HUES64 (cell line): ENCODE results near the gene AJM1.
"Not testable (repeated sequence)": the region's sequence is repeated elsewhere in the genome, so short reads cannot be mapped to it uniquely, and the experiment has no call there.

ENCODE experiments used
- H3K27ac ChIP-seq: 2 replicates; pipeline ENCODE4 v1.7.0; 2013; ENCODE audit warnings: low read depth, low read length, inconsistent platforms
- H3K27me3 ChIP-seq: 2 replicates; pipeline ENCODE4 v1.6.1; 2013; ENCODE audit warnings: mild to moderate bottlenecking, low read length; ENCODE audit not compliant: insufficient read depth
- H3K36me3 ChIP-seq: 2 replicates; pipeline ENCODE4 v1.6.1; 2013; ENCODE audit warnings: mild to moderate bottlenecking, low read length; ENCODE audit not compliant: insufficient read depth
- H3K4me1 ChIP-seq: 2 replicates; pipeline ENCODE4 v1.6.1; 2013; ENCODE audit warnings: mild to moderate bottlenecking, low read length, moderate library complexity; ENCODE audit not compliant: insufficient read depth
- H3K4me3 ChIP-seq: 2 replicates; pipeline ENCODE4 v1.5.1; 2013; ENCODE audit warnings: mild to moderate bottlenecking, low read length, moderate library complexity
- H3K9ac ChIP-seq: 2 replicates; pipeline ENCODE4 v1.6.1; 2013; ENCODE audit warnings: mild to moderate bottlenecking, low read depth, low read length
- H3K9me3 ChIP-seq: 2 replicates; pipeline ENCODE4 v1.6.1; 2013; ENCODE audit warnings: low read depth, low read length; ENCODE audit not compliant: insufficient read depth
- WGBS: fragments of 150-250, 120-280 bp; methylation state at CpG from one replicate; pipeline ENCODE4 v1.1.7; 2013; ENCODE audit warnings: missing lambda C conversion rate; 5-methylcytosine and 5-hydroxymethylcytosine counted together

The AJM1 gene

DNA sequence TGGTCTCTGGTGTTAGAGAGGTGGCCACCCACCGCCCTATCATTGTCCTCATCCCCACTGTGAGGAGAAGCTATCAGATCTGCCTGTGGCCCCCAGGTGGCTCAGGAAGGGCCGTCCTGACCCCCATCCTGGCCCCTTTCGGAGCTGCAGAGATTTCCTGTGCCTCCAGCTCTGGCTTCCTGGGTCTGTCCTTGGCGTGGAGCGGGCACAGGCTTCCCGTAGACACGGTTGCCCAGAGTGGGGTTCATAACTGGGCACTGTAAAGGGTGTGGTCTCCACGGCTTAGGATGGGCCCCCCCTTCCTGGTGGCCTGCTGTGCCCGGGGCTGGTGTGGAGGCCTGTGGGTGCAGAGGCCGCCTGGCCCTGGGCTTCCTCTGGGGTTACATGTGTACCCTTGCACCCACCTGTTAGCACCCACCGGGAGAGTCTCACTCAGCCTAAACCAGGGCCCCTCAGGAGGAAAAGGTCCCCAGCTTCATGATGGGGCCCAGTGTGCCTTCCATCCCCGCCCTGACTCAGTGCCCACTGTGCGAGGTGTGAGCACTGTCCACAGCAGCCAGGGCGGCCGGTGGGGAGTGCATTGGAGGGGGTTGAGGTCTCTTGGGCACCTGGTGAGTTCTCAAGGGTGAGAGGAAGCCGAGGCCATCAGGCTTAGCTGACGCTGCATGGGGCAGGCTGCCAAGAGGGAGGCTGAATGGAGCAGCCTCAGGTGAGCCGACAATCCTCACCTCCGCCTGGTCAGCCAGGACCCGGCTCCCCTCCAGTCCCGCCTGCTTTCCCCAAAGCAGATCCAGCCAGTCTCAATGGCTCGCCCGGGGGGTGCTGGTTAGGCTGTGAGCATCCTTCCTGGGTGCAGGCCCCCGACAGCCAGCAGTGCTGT, 15.3 kb upstream of the AJM1 start:
- peaks cover 77% of the 10 kb centered on the region for H3K36me3 ChIP-seq
- WGBS = 97% methylated on average over 24 of the region's 24 CpGs
- no peak overlapping the region for H3K4me3 ChIP-seq
- H3K9me3 ChIP-seq = no peaks in the 10 kb centered on the region
- H3K4me1 ChIP-seq = no peaks in the 10 kb centered on the region
- H3K9ac ChIP-seq = no peak overlapping the region
- H3K27ac ChIP-seq = no peak overlapping the region
- H3K27me3 ChIP-seq = no peaks in the 10 kb centered on the region

GRCh38 chr9:136827794-136828473, 14.3 kb upstream of the AJM1 start:
- H3K4me1 ChIP-seq = no peaks in the 10 kb centered on the region
- 95% methylated on average over 14 of the region's 14 CpGs for WGBS
- H3K4me3 ChIP-seq = no peak overlapping the region
- no peak overlapping the region for H3K9ac ChIP-seq
- peaks cover 86% of the 10 kb centered on the region for H3K36me3 ChIP-seq
- no peaks in the 10 kb centered on the region for H3K9me3 ChIP-seq
- H3K27ac ChIP-seq = no peak overlapping the region
- H3K27me3 ChIP-seq = no peaks in the 10 kb centered on the region

DNA sequence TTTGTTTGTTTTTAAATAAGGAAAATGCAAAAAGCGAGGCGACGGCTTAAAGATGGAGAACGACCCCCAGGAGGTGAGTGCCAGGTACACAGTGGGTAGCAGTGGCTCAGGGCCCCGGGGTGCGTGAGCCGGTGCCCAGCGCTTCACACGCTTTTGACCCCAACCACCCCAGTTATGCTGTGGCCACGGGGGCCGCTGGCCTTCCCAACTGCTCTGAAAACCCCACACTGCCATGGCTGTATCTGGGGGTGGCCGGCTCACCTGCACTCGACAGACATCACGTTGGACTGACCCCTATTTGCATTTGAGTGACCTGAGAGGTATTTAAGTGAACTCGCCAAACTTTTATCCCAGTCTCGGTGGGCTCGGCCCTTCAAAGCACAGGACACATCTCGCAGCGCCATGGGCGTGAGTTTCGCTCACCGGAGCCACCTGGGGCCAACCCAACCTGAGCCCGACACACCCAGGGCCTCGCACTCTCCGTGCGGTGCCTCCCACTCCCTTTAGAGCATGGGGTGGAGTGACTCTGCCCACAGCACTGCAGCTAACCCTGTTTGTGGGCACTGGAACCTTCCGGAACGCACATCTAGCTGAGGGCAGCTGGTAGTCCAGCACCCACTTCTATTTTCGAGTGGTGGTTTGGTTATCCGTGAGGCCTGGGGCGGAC, 13.7 kb upstream of the AJM1 start:
- no peaks in the 10 kb centered on the region for H3K27me3 ChIP-seq
- peaks cover 81% of the 10 kb centered on the region for H3K36me3 ChIP-seq
- H3K4me3 ChIP-seq = no peak overlapping the region
- WGBS = 95% methylated on average over 31 of the region's 31 CpGs
- no peaks in the 10 kb centered on the region for H3K4me1 ChIP-seq
- no peaks in the 10 kb centered on the region for H3K9me3 ChIP-seq
- no peak overlapping the region for H3K9ac ChIP-seq
- no peak overlapping the region for H3K27ac ChIP-seq

DNA sequence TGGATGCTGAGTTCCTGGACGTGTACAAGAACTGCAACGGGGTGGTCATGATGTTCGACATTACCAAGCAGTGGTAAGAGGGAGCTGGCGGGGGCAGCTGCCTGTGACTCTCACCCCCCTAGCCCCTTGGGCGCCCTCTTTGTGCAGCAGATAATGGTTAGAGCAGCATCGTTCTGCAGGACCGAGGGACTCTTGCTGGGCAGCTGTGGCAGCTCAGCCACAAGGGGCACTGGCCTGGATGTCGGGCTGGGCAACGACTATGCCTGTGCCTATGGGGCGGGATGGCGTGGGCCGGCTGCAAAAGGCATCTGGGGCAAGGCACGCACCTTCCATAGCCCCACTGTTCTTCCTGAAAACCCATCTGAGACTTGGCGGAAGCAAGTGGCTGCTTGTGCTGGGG, 12.9 kb upstream of the AJM1 start:
- Histone ChIP-seq H3K27me3 (no peaks in the 10 kb centered on the region), H3K36me3 (peaks cover 75% of the 10 kb centered on the region), H3K9me3 (no peaks in the 10 kb centered on the region), H3K4me3 (no peak overlapping the region), H3K4me1 (no peaks in the 10 kb centered on the region), H3K9ac (no peak overlapping the region), H3K27ac (no peak overlapping the region)
- WGBS = 93% methylated on average over 14 of the region's 14 CpGs

DNA sequence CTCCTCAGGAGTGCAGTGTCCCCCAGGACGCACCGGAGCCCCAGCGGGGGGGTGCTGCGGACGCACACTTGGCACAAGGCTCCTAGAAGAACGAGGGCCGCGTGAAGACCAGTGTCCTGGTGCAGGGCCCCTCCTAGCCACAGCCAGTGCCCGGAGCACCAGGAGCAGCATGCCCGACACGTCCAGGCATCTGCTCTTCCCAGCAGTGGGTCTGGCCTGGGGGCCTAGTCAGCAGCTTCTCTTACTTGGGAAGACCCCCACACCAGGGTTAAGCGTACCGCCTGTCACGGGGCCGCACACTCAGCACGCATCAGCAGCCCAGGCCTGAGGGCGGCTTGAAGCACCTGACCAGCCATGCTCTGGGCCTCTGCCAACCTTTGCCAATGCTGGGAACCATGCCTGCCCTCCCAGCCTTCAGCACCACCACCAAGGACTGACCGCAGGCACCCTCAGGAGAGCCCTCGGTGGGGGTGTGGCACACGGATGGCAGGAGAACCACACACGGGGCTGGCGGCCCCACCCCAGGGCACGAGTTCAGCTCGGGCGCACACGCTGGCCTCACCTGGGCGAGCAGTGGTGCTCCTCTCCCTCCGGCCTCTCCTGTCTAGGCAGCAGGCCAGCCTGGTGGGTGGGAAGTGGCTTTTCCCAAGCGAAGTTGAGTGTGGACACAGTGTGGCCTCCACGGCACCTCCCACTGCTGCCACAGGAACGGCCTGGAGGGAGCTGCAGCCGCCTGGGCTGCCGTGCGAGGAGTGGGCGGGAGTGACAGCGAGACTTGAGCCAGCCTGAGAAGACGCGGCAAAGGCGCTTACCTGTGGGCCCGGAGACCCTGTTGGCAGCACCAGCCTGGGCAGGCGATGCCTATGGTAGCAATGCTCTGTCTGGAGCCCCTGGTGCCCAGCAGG, 12.0 kb upstream of the AJM1 start:
- Histone ChIP-seq H3K4me1 (no peaks in the 10 kb centered on the region), H3K9me3 (no peaks in the 10 kb centered on the region), H3K27me3 (no peaks in the 10 kb centered on the region), H3K9ac (no peak overlapping the region), H3K27ac (no peak overlapping the region), H3K36me3 (peaks cover 67% of the 10 kb centered on the region), H3K4me3 (no peak overlapping the region)
- 94% methylated on average over 41 of the region's 41 CpGs for WGBS

- Histone ChIP-seq H3K9me3 (no peaks in the 10 kb centered on the region), H3K9ac (no peak overlapping the region), H3K27me3 (no peaks in the 10 kb centered on the region), H3K36me3 (peaks cover 59% of the 10 kb centered on the region), H3K4me1 (no peaks in the 10 kb centered on the region), H3K4me3 (no peak overlapping the region), H3K27ac (no peak overlapping the region)
- WGBS = 96% methylated on average over 30 of the region's 30 CpGs
These were observed 11.1 kb upstream of the AJM1 start for GRCh38 chr9:136831002-136831719.

GRCh38 chr9:136831720-136832104, 10.6 kb upstream of the AJM1 start:
- WGBS = 95% methylated on average over 23 of the region's 23 CpGs
- H3K27me3 ChIP-seq = no peaks in the 10 kb centered on the region
- no peaks in the 10 kb centered on the region for H3K4me1 ChIP-seq
- H3K9ac ChIP-seq = no peak overlapping the region
- H3K4me3 ChIP-seq = no peak overlapping the region
- no peak overlapping the region for H3K27ac ChIP-seq
- H3K9me3 ChIP-seq = no peaks in the 10 kb centered on the region
- H3K36me3 ChIP-seq = peaks cover 56% of the 10 kb centered on the region

DNA sequence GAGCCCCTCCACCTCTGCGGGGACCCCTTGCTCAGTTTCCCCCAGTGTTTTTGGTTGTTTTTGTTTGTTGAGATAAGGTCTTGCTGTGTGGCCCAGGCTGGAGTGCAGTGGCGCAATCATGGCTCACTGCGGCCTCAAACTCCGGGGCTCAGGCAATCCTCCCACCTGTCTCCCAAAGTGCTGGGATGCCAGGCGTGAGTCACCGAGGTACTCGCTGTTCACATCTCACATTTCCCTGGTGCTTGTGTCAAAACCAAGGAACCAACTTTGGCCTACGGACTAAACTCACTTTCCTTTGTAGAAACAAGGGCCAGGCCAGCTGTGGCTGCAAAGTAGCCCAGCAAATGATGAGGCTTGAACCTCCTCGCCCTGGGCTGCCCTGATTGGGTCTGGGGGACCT, 9.7 kb upstream of the AJM1 start:
- H3K27me3 ChIP-seq = no peaks in the 10 kb centered on the region
- no peak overlapping the region for H3K9ac ChIP-seq
- WGBS = 96% methylated on average over 9 of the region's 9 CpGs
- no peaks in the 10 kb centered on the region for H3K9me3 ChIP-seq
- H3K4me1 ChIP-seq = no peaks in the 10 kb centered on the region
- H3K4me3 ChIP-seq = no peak overlapping the region
- H3K27ac ChIP-seq = no peak overlapping the region
- peaks cover 51% of the 10 kb centered on the region for H3K36me3 ChIP-seq

- WGBS = 91% methylated on average over 16 of the region's 16 CpGs
- H3K4me3 ChIP-seq, H3K4me1 ChIP-seq, H3K27me3 ChIP-seq, H3K9ac ChIP-seq, H3K27ac ChIP-seq, H3K9me3 ChIP-seq: not testable (repeated sequence)
- H3K36me3 ChIP-seq = peaks cover 45% of the 10 kb centered on the region
These were observed 8.8 kb upstream of the AJM1 start for GRCh38 chr9:136833381-136834048.
